Measurements from ENCODE around the gene LCE7A.

LCE7A gene

GRCh38 chr1:152904688-152905440 is 45.1 kb downstream of the LCE7A start:
- no peak overlapping the region for H3K27ac ChIP-seq (ENCODE audit: low read depth, low read length, poor library complexity, severe bottlenecking)
- TF ChIP-seq CTCF (IDR thresholded peaks at IDR 0.05; ENCODE audit: low read length) (no peak), EZH2 (IDR thresholded peaks at IDR 0.05; ENCODE audit: borderline replicate concordance, low read length) (no peak)
- H3K79me2 ChIP-seq (ENCODE audit: insufficient read depth, low read length), result no peaks in the 10 kb centered on the region
- no peaks in the 10 kb centered on the region for H3K9me3 ChIP-seq (ENCODE audit: low read length)
- no peak overlapping the region for H3K4me2 ChIP-seq (ENCODE audit: low read length)
- H3K4me3 ChIP-seq (ENCODE audit: low read depth, low read length, poor library complexity, severe bottlenecking), result no peak overlapping the region
- no peak overlapping the region for H3K9ac ChIP-seq (ENCODE audit: low read length)
- no peak overlapping the region for H2AFZ ChIP-seq (ENCODE audit: low read length)
- H4K20me1 ChIP-seq (ENCODE audit: insufficient read depth, low read length), result no peaks in the 10 kb centered on the region
- no peaks in the 10 kb centered on the region for H3K36me3 ChIP-seq (ENCODE audit: insufficient read depth, low read length)
- no peaks in the 10 kb centered on the region for H3K4me1 ChIP-seq (ENCODE audit: insufficient read depth, low read length, severe bottlenecking)
- H3F3A ChIP-seq (ENCODE audit: insufficient read depth, low read length), result no peaks in the 10 kb centered on the region
- H3K27me3 ChIP-seq (ENCODE audit: insufficient read depth, low read length), result no peaks in the 10 kb centered on the region
- H3K9me2 ChIP-seq (ENCODE audit: low read depth, low read length), result no peaks in the 10 kb centered on the region

GRCh38 chr1:152906023-152906565 is 46.3 kb downstream of the LCE7A start:
- no peaks in the 10 kb centered on the region for H4K20me1 ChIP-seq (ENCODE audit: insufficient read depth, low read length)
- H3F3A ChIP-seq (ENCODE audit: insufficient read depth, low read length), result no peaks in the 10 kb centered on the region
- H3K36me3 ChIP-seq (ENCODE audit: insufficient read depth, low read length), result no peaks in the 10 kb centered on the region
- H3K79me2 ChIP-seq (ENCODE audit: insufficient read depth, low read length), result no peaks in the 10 kb centered on the region
- no peak overlapping the region for H3K9ac ChIP-seq (ENCODE audit: low read length)
- H3K4me3 ChIP-seq (ENCODE audit: low read depth, low read length, poor library complexity, severe bottlenecking), result no peak overlapping the region
- no peaks in the 10 kb centered on the region for H3K9me3 ChIP-seq (ENCODE audit: low read length)
- no peaks in the 10 kb centered on the region for H3K9me2 ChIP-seq (ENCODE audit: low read depth, low read length)
- no peak overlapping the region for H2AFZ ChIP-seq (ENCODE audit: low read length)
- no peak overlapping the region for H3K27ac ChIP-seq (ENCODE audit: low read depth, low read length, poor library complexity, severe bottlenecking)
- TF ChIP-seq CTCF (IDR thresholded peaks at IDR 0.05; ENCODE audit: low read length) (no peak), EZH2 (IDR thresholded peaks at IDR 0.05; ENCODE audit: borderline replicate concordance, low read length) (no peak)
- H3K4me1 ChIP-seq (ENCODE audit: insufficient read depth, low read length, severe bottlenecking), result no peaks in the 10 kb centered on the region
- H3K27me3 ChIP-seq (ENCODE audit: insufficient read depth, low read length), result no peaks in the 10 kb centered on the region
- H3K4me2 ChIP-seq (ENCODE audit: low read length), result no peak overlapping the region

- Histone ChIP-seq H3K4me1 (ENCODE audit: insufficient read depth, low read length, severe bottlenecking) (no peaks in the 10 kb centered on the region), H2AFZ (ENCODE audit: low read length) (no peak within 1 kb of the TSS), H3K79me2 (ENCODE audit: insufficient read depth, low read length) (no peaks in the 10 kb centered on the region), H3K9ac (ENCODE audit: low read length) (no peak within 1 kb of the TSS), H3K27ac (ENCODE audit: low read depth, low read length, poor library complexity, severe bottlenecking) (no peak within 1 kb of the TSS), H3K36me3 (ENCODE audit: insufficient read depth, low read length) (no peaks in the 10 kb centered on the region), H3K4me2 (ENCODE audit: low read length) (no peak within 1 kb of the TSS), H3K9me3 (ENCODE audit: low read length) (no peaks in the 10 kb centered on the region), H3K4me3 (ENCODE audit: low read depth, low read length, poor library complexity, severe bottlenecking) (no peak within 1 kb of the TSS), H3K9me2 (ENCODE audit: low read depth, low read length) (no peaks in the 10 kb centered on the region), H3F3A (ENCODE audit: insufficient read depth, low read length) (no peaks in the 10 kb centered on the region), H3K27me3 (ENCODE audit: insufficient read depth, low read length) (no peaks in the 10 kb centered on the region), H4K20me1 (ENCODE audit: insufficient read depth, low read length) (no peaks in the 10 kb centered on the region)
- TF ChIP-seq CTCF (IDR thresholded peaks at IDR 0.05; ENCODE audit: low read length) (no peak), EZH2 (IDR thresholded peaks at IDR 0.05; ENCODE audit: borderline replicate concordance, low read length) (no peak)
Observed at GRCh38 chr1:152907686-152908601, 48.1 kb downstream of the LCE7A start, which contains the start of gene IVL. Gene IVL (plus strand): TSS chr1:152908546. CDS start chr1:152909798, 1,252 bp downstream.

Measured in OCI-LY1 (cell line).